Measurements from ENCODE around the gene MARCHF3.
A peak's percentile ranks its signal among the peaks of the same experiment; 100 is the strongest.

MARCHF3 gene, protein sequence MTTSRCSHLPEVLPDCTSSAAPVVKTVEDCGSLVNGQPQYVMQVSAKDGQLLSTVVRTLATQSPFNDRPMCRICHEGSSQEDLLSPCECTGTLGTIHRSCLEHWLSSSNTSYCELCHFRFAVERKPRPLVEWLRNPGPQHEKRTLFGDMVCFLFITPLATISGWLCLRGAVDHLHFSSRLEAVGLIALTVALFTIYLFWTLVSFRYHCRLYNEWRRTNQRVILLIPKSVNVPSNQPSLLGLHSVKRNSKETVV

GRCh38 chr5:127030259-127031146, at the start of gene MARCHF3:
Gene MARCHF3, minus strand, starts transcription at chr5:127030558. Its CDS starts 112,387 bp downstream, at chr5:126918171.
- H3K4me1 ChIP-seq, result peaks cover 11 to 54% (median 44%) of the 10 kb centered on the region in 10 experiments
- peak within 1 kb of the TSS; percentile 87 to 96 (median 89) for H3K9ac ChIP-seq
- TF ChIP-seq Cebpa-rat (IDR thresholded peaks at IDR 0.05), result peak in 4 of 11 experiments; percentile 26 to 78 (median 62); a peak in 5 of 22 replicates
- peaks cover 0 to 47% (median 8%) of the 10 kb centered on the region in 11 experiments; a peak in 8 of 22 replicates for H4K20me1 ChIP-seq
- peaks cover 0 to 8% (median 0%) of the 10 kb centered on the region in 11 experiments; a peak in 5 of 22 replicates for H3K27me3 ChIP-seq
- peak within 1 kb of the TSS; percentile 88 to 98 (median 95) for H3K4me2 ChIP-seq
- H3K27ac ChIP-seq, result peak within 1 kb of the TSS; percentile 59 to 90 (median 87); a peak in 21 of 22 replicates
- H3K4me3 ChIP-seq, result peak within 1 kb of the TSS; percentile 78 to 98 (median 87)
- no peaks in the 10 kb centered on the region for H3K36me3 ChIP-seq
- no peaks in the 10 kb centered on the region for H3K9me3 ChIP-seq (replicated peaks in 1 of 11)

DNA sequence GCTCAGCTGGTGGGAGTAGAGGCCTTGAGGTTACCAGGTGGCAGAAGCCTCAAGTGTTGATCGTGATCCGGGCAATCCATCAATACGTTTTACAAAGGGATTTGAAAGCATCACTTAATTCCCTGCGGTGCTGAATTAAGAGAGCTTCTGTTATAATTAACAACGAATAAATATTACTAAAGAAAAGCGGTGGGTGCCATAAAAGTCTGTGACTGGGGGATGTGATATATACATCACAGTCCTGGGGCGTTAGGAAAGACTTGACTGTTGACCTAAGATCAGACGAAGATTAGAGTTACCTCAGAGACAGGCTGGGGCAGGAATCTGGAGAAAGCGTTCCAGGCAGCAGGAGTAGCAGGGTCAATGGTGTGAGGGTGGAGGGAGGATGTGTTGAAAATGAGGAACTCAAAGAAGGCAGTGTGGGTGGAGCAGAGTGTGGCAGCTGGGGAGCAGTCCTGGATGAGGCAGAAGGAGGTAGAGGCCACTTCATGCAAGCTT, 49.7 kb upstream of the MARCHF3 start:
- 0 out of 22 replicates have a peak overlapping the region, but pooled peaks of 1 of the 11 experiments have one; percentile 16 for H3K4me2 ChIP-seq
- H3K36me3 ChIP-seq, result no peaks in the 10 kb centered on the region
- peaks cover 0 to 7% (median 2%) of the 10 kb centered on the region in 10 experiments; a peak in 4 of 20 replicates for H3K4me1 ChIP-seq

DNA sequence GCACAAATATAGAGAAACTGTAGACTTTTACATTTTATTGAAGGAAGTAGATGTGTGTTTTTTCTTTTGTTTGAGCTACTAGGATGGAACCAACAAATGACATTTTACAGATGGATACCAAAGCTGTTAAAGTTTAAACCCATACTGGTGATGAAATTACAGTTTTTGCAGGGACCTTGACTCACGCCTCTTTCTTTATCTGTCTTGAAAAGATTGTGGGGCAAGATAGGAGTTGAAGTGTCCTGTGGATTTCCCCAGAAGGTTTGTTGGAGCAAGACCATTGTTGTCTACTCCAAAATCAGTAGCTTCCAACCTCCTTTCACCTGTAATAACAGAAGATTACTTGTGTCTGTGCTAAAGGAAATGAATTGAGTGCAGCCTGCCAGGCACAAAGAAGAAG, 47.0 kb upstream of the MARCHF3 start:
- Histone ChIP-seq H3K4me2 (no peak overlapping the region), H3K27me3 (peaks cover 0 to 7% (median 0%) of the 10 kb centered on the region in 11 experiments; a peak in 1 of 22 replicates), H3K36me3 (no peaks in the 10 kb centered on the region), H3K27ac (no peak overlapping the region), H3K4me3 (no peak overlapping the region), H3K9me3 (replicated peaks in 1 of 11) (no peaks in the 10 kb centered on the region), H3K9ac (no peak overlapping the region), H3K4me1 (peaks cover 0 to 13% (median 8%) of the 10 kb centered on the region in 10 experiments; a peak in 12 of 20 replicates), H4K20me1 (no peaks in the 10 kb centered on the region)
- no peak for TF ChIP-seq Cebpa-rat (IDR thresholded peaks at IDR 0.05)

More for the DNA sequence above, 49.7 kb upstream of the MARCHF3 start:
- no peak overlapping the region for H3K9ac ChIP-seq
- no peaks in the 10 kb centered on the region for H3K27me3 ChIP-seq
- H3K9me3 ChIP-seq (replicated peaks in 1 of 11), result no peaks in the 10 kb centered on the region
- H3K27ac ChIP-seq, result no peak overlapping the region
- no peak overlapping the region for H3K4me3 ChIP-seq
- no peak for TF ChIP-seq Cebpa-rat (IDR thresholded peaks at IDR 0.05)
- no peaks in the 10 kb centered on the region for H4K20me1 ChIP-seq

- H3K27ac ChIP-seq, result no peak overlapping the region
- peaks cover 0 to 7% (median 0%) of the 10 kb centered on the region in 11 experiments; a peak in 1 of 22 replicates for H3K27me3 ChIP-seq
- peaks cover 0 to 15% (median 9%) of the 10 kb centered on the region in 10 experiments; a peak in 12 of 20 replicates for H3K4me1 ChIP-seq
- no peaks in the 10 kb centered on the region for H4K20me1 ChIP-seq
- no peak overlapping the region for H3K9ac ChIP-seq
- no peak overlapping the region for H3K4me2 ChIP-seq
- H3K4me3 ChIP-seq, result no peak overlapping the region
- H3K9me3 ChIP-seq (replicated peaks in 1 of 11), result no peaks in the 10 kb centered on the region
- TF ChIP-seq Cebpa-rat (IDR thresholded peaks at IDR 0.05), result no peak
- H3K36me3 ChIP-seq, result no peaks in the 10 kb centered on the region
These were observed 46.2 kb upstream of the MARCHF3 start for GRCh38 chr5:127076315-127077129.

GRCh38 chr5:127074466-127074865, 44.1 kb upstream of the MARCHF3 start:
- peaks cover 0 to 7% (median 0%) of the 10 kb centered on the region in 11 experiments; a peak in 1 of 22 replicates for H3K27me3 ChIP-seq
- no peaks in the 10 kb centered on the region for H3K36me3 ChIP-seq
- H3K4me3 ChIP-seq, result no peak overlapping the region
- H3K27ac ChIP-seq, result no peak overlapping the region
- H3K9ac ChIP-seq, result no peak overlapping the region
- no peaks in the 10 kb centered on the region for H3K9me3 ChIP-seq (replicated peaks in 1 of 11)
- H4K20me1 ChIP-seq, result no peaks in the 10 kb centered on the region
- no peak overlapping the region for H3K4me2 ChIP-seq
- no peak for TF ChIP-seq Cebpa-rat (IDR thresholded peaks at IDR 0.05)
- peaks cover 0 to 15% (median 8%) of the 10 kb centered on the region in 10 experiments; a peak in 12 of 20 replicates for H3K4me1 ChIP-seq

- H3K4me2 ChIP-seq, result peak within 1 kb of the TSS; percentile 78 to 92 (median 85)
- H3K9me3 ChIP-seq (replicated peaks in 1 of 11), result no peaks in the 10 kb centered on the region
- no peaks in the 10 kb centered on the region for H4K20me1 ChIP-seq
- no peaks in the 10 kb centered on the region for H3K36me3 ChIP-seq
- TF ChIP-seq Cebpa-rat (IDR thresholded peaks at IDR 0.05), result no peak
- H3K27ac ChIP-seq, result peak within 1 kb of the TSS in 10 of 11 experiments; percentile 15 to 64 (median 48); a peak in 17 of 22 replicates
- peak within 1 kb of the TSS; percentile 62 to 78 (median 67) for H3K4me3 ChIP-seq
- peaks cover 0 to 18% (median 10%) of the 10 kb centered on the region in 10 experiments; a peak in 13 of 20 replicates for H3K4me1 ChIP-seq
- H3K9ac ChIP-seq, result peak within 1 kb of the TSS; percentile 40 to 70 (median 67)
- H3K27me3 ChIP-seq, result peaks cover 0 to 7% (median 0%) of the 10 kb centered on the region in 11 experiments; a peak in 1 of 22 replicates
These were observed 42.8 kb upstream of the MARCHF3 start, which contains the start of gene C5orf63 for GRCh38 chr5:127072861-127073846. Gene C5orf63, minus strand, starts transcription at chr5:127073502. Its CDS starts 14,507 bp downstream, at chr5:127058995.

GRCh38 chr5:127070243-127070642, 39.9 kb upstream of the MARCHF3 start:
- H3K4me1 ChIP-seq, result peaks cover 0 to 23% (median 10%) of the 10 kb centered on the region in 10 experiments; a peak in 13 of 20 replicates
- H3K9me3 ChIP-seq (replicated peaks in 1 of 11), result no peaks in the 10 kb centered on the region
- H3K27ac ChIP-seq, result no peak overlapping the region
- H3K27me3 ChIP-seq, result peaks cover 0 to 7% (median 0%) of the 10 kb centered on the region in 11 experiments; a peak in 1 of 22 replicates
- no peak overlapping the region for H3K9ac ChIP-seq
- no peaks in the 10 kb centered on the region for H3K36me3 ChIP-seq
- no peak overlapping the region for H3K4me3 ChIP-seq
- no peaks in the 10 kb centered on the region for H4K20me1 ChIP-seq
- no peak for TF ChIP-seq Cebpa-rat (IDR thresholded peaks at IDR 0.05)
- no peak overlapping the region for H3K4me2 ChIP-seq

Measured in BLaER1 treated with 17β-estradiol and CSF1 and Interleukin-3, amounts not matched to agents 10 nM and 100 nM (cell line).